ENCODE data around the gene C13orf46. TPM values are rescaled to one million over a fixed set of nuclear protein-coding genes. Genes with fewer than 3 reads are reported as not detected.

C13orf46 gene
- total and polyA plus RNA-seq, 10 of the 15 experiments (the other 5 are each of a cell fraction or from before 2014, with no cell fraction given): 0.01 to 0.18 (median 0.09) TPM; not detected in 6

GRCh38 chr13:113975416-113975815 lies 1.5 kb upstream of the C13orf46 start:
- H3K27me3 ChIP-seq (replicated peaks in 1 of 2; ENCODE audit: control insufficient read depth in 2 of 2, insufficient read depth in 2 of 2, low read length in 1 of 2): no peaks in the 10 kb centered on the region
- H2AFZ ChIP-seq (ENCODE audit: control insufficient read depth, low read depth, low read length): no peak overlapping the region
- ChIA-PET POLR2A (no interaction called here), RAD21 (ENCODE audit: unreplicated experiment) (no interaction called here), CTCF (no interaction called here), SMC1A (ENCODE audit: uncharacterized antibody, unreplicated experiment) (no interaction called here)
- no peak for ATAC-seq
- no peaks in the 10 kb centered on the region for H3K9me3 ChIP-seq (replicated peaks; ENCODE audit: control insufficient read depth, insufficient read depth, low read length)
- H3K79me2 ChIP-seq (ENCODE audit: control insufficient read depth, insufficient read depth, low read length): no peaks in the 10 kb centered on the region
- H4K20me1 ChIP-seq (ENCODE audit: control insufficient read depth, insufficient read depth): no peaks in the 10 kb centered on the region
- no TSS peak for BruUV-seq (replicated peaks)
- no peak for FAIRE-seq
- H3K4me2 ChIP-seq (ENCODE audit: control insufficient read depth, insufficient read depth): no peak overlapping the region
- no peaks in the 10 kb centered on the region; a peak in 1 of 4 replicates for H3K36me3 ChIP-seq (ENCODE audit: control insufficient read depth in 2 of 2, insufficient read depth in 2 of 2, low read length in 1 of 2)
- H3K4me3 ChIP-seq: no peak overlapping the region
- in situ Hi-C loops (cut with MboI) (no loop called here), intact Hi-C loops (cut with micrococcal nuclease; ENCODE audit: unreplicated experiment) (no loop called here)
- no peaks in the 10 kb centered on the region for H3K4me1 ChIP-seq (ENCODE audit: control insufficient read depth, insufficient read depth, low read length)
- H3K9ac ChIP-seq (ENCODE audit: control insufficient read depth, insufficient read depth, low read length): no peak overlapping the region
- WGBS (ENCODE audit: insufficient coverage, insufficient replicate concordance, low lambda C conversion rate, missing lambda C conversion rate): 82% methylated on average over 15 of the region's 15 CpGs
- no peak for DNase-seq (ENCODE audit: low read depth, low spot score)
- H3K27ac ChIP-seq (ENCODE audit: control insufficient read depth, insufficient read depth): no peak overlapping the region
- TF ChIP-seq ZBED1 (IDR thresholded peaks at IDR 0.05; ENCODE audit: borderline replicate concordance) (no peak), CHD4 (IDR thresholded peaks at IDR 0.05) (no peak), TCF12 (IDR thresholded peaks at IDR 0.05; ENCODE audit: low read depth, low read length) (no peak), PML (IDR thresholded peaks at IDR 0.05; ENCODE audit: low read length) (no peak), CHD2 (IDR thresholded peaks at IDR 0.05; ENCODE audit: borderline replicate concordance, low read depth, low read length) (no peak), CREB1 (IDR thresholded peaks at IDR 0.05; ENCODE audit: low read depth) (no peak), SUPT20H (IDR thresholded peaks at IDR 0.05; ENCODE audit: borderline replicate concordance, control insufficient read depth, low read depth, low read length) (no peak), MTA2 (IDR thresholded peaks at IDR 0.05; ENCODE audit: low read depth) (no peak), ZNF384 (IDR thresholded peaks at IDR 0.05; ENCODE audit: borderline replicate concordance, low read depth, low read length) (no peak), POLR2A (IDR thresholded peaks at IDR 0.05; ENCODE audit: low read depth, low read length) (no peak), POU2F2 (IDR thresholded peaks at IDR 0.05; ENCODE audit: borderline replicate concordance, low read depth, low read length) (no peak), BMI1 (IDR thresholded peaks at IDR 0.05; ENCODE audit: borderline replicate concordance) (no peak), TAF1 (IDR thresholded peaks at IDR 0.05; ENCODE audit: borderline replicate concordance, low read depth, low read length) (no peak)
- TF ChIP-seq, protein P1, sequence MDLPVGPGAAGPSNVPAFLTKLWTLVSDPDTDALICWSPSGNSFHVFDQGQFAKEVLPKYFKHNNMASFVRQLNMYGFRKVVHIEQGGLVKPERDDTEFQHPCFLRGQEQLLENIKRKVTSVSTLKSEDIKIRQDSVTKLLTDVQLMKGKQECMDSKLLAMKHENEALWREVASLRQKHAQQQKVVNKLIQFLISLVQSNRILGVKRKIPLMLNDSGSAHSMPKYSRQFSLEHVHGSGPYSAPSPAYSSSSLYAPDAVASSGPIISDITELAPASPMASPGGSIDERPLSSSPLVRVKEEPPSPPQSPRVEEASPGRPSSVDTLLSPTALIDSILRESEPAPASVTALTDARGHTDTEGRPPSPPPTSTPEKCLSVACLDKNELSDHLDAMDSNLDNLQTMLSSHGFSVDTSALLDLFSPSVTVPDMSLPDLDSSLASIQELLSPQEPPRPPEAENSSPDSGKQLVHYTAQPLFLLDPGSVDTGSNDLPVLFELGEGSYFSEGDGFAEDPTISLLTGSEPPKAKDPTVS (IDR thresholded peaks at IDR 0.05; ENCODE audit: low read depth, low read length): no peak
